ENCODE measurements around the gene TMEM120A.
"Not testable (repeated sequence)": the region's sequence is repeated elsewhere in the genome, so short reads cannot be mapped to it uniquely, and the experiment has no call there.

Gene TMEM120A

DNA sequence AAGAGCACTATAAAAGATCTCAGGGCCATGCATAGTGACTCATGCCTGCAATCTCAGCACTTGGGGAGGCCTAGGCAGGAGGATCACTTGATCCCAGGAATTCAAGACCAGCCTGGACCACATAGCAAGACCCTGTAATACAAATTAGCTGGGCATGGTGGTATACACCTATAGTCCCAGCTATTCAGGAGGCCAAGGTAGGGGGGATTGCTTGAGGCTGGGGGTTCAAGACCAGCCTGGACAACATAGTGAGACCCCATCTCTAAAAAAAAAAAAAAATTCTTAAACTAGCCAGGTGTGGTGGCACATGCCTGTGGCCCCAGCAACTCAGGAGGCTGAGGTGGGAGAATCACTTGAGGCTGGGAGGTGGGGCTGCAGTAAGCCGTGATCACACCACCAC lies 37.6 kb upstream of the TMEM120A start:
- Histone ChIP-seq H3K9me3 (ENCODE audit: low read length) (no peaks in the 10 kb centered on the region), H3K27me3 (ENCODE audit: insufficient read depth, low read length) (no peaks in the 10 kb centered on the region), H4K20me1 (ENCODE audit: insufficient read depth, low read length) (no peaks in the 10 kb centered on the region), H3K4me1 (ENCODE audit: insufficient read depth, low read length, severe bottlenecking) (no peaks in the 10 kb centered on the region), H3K79me2 (ENCODE audit: insufficient read depth, low read length) (no peaks in the 10 kb centered on the region), H3K27ac (ENCODE audit: low read depth, low read length, poor library complexity, severe bottlenecking) (no peak overlapping the region), H3K9ac (ENCODE audit: low read length) (no peak overlapping the region), H3K4me2 (ENCODE audit: low read length) (no peak overlapping the region), H3K9me2 (ENCODE audit: low read depth, low read length) (no peaks in the 10 kb centered on the region), H3K36me3 (ENCODE audit: insufficient read depth, low read length) (peaks cover 5% of the 10 kb centered on the region; the same call in 1 of the 2 replicates), H3F3A (ENCODE audit: insufficient read depth, low read length) (no peaks in the 10 kb centered on the region), H2AFZ (ENCODE audit: low read length) (no peak overlapping the region), H3K4me3 (ENCODE audit: low read depth, low read length, poor library complexity, severe bottlenecking) (no peak overlapping the region)
- TF ChIP-seq, protein P1, sequence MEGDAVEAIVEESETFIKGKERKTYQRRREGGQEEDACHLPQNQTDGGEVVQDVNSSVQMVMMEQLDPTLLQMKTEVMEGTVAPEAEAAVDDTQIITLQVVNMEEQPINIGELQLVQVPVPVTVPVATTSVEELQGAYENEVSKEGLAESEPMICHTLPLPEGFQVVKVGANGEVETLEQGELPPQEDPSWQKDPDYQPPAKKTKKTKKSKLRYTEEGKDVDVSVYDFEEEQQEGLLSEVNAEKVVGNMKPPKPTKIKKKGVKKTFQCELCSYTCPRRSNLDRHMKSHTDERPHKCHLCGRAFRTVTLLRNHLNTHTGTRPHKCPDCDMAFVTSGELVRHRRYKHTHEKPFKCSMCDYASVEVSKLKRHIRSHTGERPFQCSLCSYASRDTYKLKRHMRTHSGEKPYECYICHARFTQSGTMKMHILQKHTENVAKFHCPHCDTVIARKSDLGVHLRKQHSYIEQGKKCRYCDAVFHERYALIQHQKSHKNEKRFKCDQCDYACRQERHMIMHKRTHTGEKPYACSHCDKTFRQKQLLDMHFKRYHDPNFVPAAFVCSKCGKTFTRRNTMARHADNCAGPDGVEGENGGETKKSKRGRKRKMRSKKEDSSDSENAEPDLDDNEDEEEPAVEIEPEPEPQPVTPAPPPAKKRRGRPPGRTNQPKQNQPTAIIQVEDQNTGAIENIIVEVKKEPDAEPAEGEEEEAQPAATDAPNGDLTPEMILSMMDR (IDR thresholded peaks at IDR 0.05; ENCODE audit: low read length): no peak
- TF ChIP-seq EZH2 (IDR thresholded peaks at IDR 0.05; ENCODE audit: borderline replicate concordance, low read length): no peak

DNA sequence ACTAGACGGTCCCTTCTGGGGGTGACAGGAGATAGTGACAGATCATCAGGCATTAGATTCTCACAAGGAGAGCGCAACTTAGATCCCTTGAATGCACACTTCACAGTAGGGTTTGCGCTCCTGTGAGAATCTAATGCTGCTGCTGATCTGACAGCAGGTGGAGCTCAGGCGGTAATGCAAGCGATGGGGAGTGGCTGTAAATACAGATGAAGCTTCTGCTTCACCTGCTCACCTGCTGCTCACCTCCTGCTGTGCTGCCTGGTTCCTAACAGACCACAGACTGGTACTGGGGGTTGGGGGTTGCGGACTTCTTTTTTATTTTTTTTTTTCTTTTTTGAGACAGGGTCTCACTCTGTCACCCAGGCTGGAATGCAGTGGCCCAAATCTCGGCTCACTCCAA lies 35.3 kb upstream of the TMEM120A start:
- not testable (repeated sequence) for H3F3A ChIP-seq (ENCODE audit: insufficient read depth, low read length); H3K9ac ChIP-seq (ENCODE audit: low read length); H4K20me1 ChIP-seq (ENCODE audit: insufficient read depth, low read length); H3K36me3 ChIP-seq (ENCODE audit: insufficient read depth, low read length); H3K9me3 ChIP-seq (ENCODE audit: low read length); H3K9me2 ChIP-seq (ENCODE audit: low read depth, low read length); H3K27ac ChIP-seq (ENCODE audit: low read depth, low read length, poor library complexity, severe bottlenecking); H2AFZ ChIP-seq (ENCODE audit: low read length); H3K4me1 ChIP-seq (ENCODE audit: insufficient read depth, low read length, severe bottlenecking); H3K4me2 ChIP-seq (ENCODE audit: low read length); H3K79me2 ChIP-seq (ENCODE audit: insufficient read depth, low read length); H3K27me3 ChIP-seq (ENCODE audit: insufficient read depth, low read length); H3K4me3 ChIP-seq (ENCODE audit: low read depth, low read length, poor library complexity, severe bottlenecking)

GRCh38 chr7:76023002-76023401 lies 28.6 kb upstream of the TMEM120A start:
- Histone ChIP-seq H3K27ac (ENCODE audit: low read depth, low read length, poor library complexity, severe bottlenecking) (no peak overlapping the region), H3K9me2 (ENCODE audit: low read depth, low read length) (no peaks in the 10 kb centered on the region), H2AFZ (ENCODE audit: low read length) (no peak overlapping the region), H3K36me3 (ENCODE audit: insufficient read depth, low read length) (peaks cover 36% of the 10 kb centered on the region), H4K20me1 (ENCODE audit: insufficient read depth, low read length) (no peaks in the 10 kb centered on the region), H3F3A (ENCODE audit: insufficient read depth, low read length) (no peaks in the 10 kb centered on the region), H3K9ac (ENCODE audit: low read length) (no peak overlapping the region), H3K27me3 (ENCODE audit: insufficient read depth, low read length) (no peaks in the 10 kb centered on the region), H3K79me2 (ENCODE audit: insufficient read depth, low read length) (no peaks in the 10 kb centered on the region), H3K4me2 (ENCODE audit: low read length) (no peak overlapping the region), H3K4me3 (ENCODE audit: low read depth, low read length, poor library complexity, severe bottlenecking) (no peak overlapping the region), H3K4me1 (ENCODE audit: insufficient read depth, low read length, severe bottlenecking) (no peaks in the 10 kb centered on the region), H3K9me3 (ENCODE audit: low read length) (no peaks in the 10 kb centered on the region)
- TF ChIP-seq, protein P1 (IDR thresholded peaks at IDR 0.05; ENCODE audit: low read length): no peak
- TF ChIP-seq EZH2 (IDR thresholded peaks at IDR 0.05; ENCODE audit: borderline replicate concordance, low read length): no peak

GRCh38 chr7:76022026-76022780 lies 27.8 kb upstream of the TMEM120A start:
- no peak overlapping the region for H3K9ac ChIP-seq (ENCODE audit: low read length)
- no peak overlapping the region for H3K4me3 ChIP-seq (ENCODE audit: low read depth, low read length, poor library complexity, severe bottlenecking)
- H2AFZ ChIP-seq (ENCODE audit: low read length): no peak overlapping the region
- no peaks in the 10 kb centered on the region for H3K4me1 ChIP-seq (ENCODE audit: insufficient read depth, low read length, severe bottlenecking)
- H3K36me3 ChIP-seq (ENCODE audit: insufficient read depth, low read length): peaks cover 36% of the 10 kb centered on the region
- H3K27ac ChIP-seq (ENCODE audit: low read depth, low read length, poor library complexity, severe bottlenecking): no peak overlapping the region
- no peaks in the 10 kb centered on the region for H4K20me1 ChIP-seq (ENCODE audit: insufficient read depth, low read length)
- H3K9me2 ChIP-seq (ENCODE audit: low read depth, low read length): no peaks in the 10 kb centered on the region
- H3K27me3 ChIP-seq (ENCODE audit: insufficient read depth, low read length): no peaks in the 10 kb centered on the region
- H3K4me2 ChIP-seq (ENCODE audit: low read length): no peak overlapping the region
- no peaks in the 10 kb centered on the region for H3F3A ChIP-seq (ENCODE audit: insufficient read depth, low read length)
- no peaks in the 10 kb centered on the region for H3K9me3 ChIP-seq (ENCODE audit: low read length)
- H3K79me2 ChIP-seq (ENCODE audit: insufficient read depth, low read length): no peaks in the 10 kb centered on the region
- no peak for TF ChIP-seq EZH2 (IDR thresholded peaks at IDR 0.05; ENCODE audit: borderline replicate concordance, low read length)
- TF ChIP-seq, protein P1 (IDR thresholded peaks at IDR 0.05; ENCODE audit: low read length): no peak

All from OCI-LY1 (cell line).